HG03354 (cell line): Measurements from ENCODE around the gene TNFAIP3.

Experiments
- ATAC-seq: cut with Tn5 transposase; IDR thresholded peaks from one replicate; pipeline ENCODE4 v1.9.1; 2021; ENCODE audit warnings: mild to moderate bottlenecking; ENCODE audit not compliant: unreplicated experiment, poor library complexity, severe bottlenecking

The TNFAIP3 gene

GRCh38 chr6:137861550-137862337 lies 5.3 kb upstream of the TNFAIP3 start:
- ATAC-seq: no peak

- ATAC-seq: no peak
Measured at GRCh38 chr6:137862419-137863090, 4.5 kb upstream of the TNFAIP3 start.

GRCh38 chr6:137863091-137863797 lies 3.8 kb upstream of the TNFAIP3 start:
- no peak for ATAC-seq

GRCh38 chr6:137864812-137865508 lies 2.1 kb upstream of the TNFAIP3 start:
- ATAC-seq: no peak

GRCh38 chr6:137866200-137866913 lies 702 bp upstream of the TNFAIP3 start:
- peak; percentile 36 for ATAC-seq

GRCh38 chr6:137867685-137868509 lies 838 bp downstream of the TNFAIP3 start:
- peak; percentile 20 for ATAC-seq

GRCh38 chr6:137868721-137869548 lies 1.9 kb downstream of the TNFAIP3 start:
- no peak for ATAC-seq

- no peak for ATAC-seq
Measured at GRCh38 chr6:137869549-137870307, 2.7 kb downstream of the TNFAIP3 start.

- ATAC-seq: no peak
Measured at GRCh38 chr6:137870308-137870644, 3.2 kb downstream of the TNFAIP3 start.

GRCh38 chr6:137870744-137871247 lies 3.7 kb downstream of the TNFAIP3 start:
- peak; percentile 21 for ATAC-seq

GRCh38 chr6:137871291-137871690 lies 4.2 kb downstream of the TNFAIP3 start:
- no peak for ATAC-seq

- no peak for ATAC-seq
Measured at GRCh38 chr6:137871831-137872454, 4.9 kb downstream of the TNFAIP3 start.

GRCh38 chr6:137872581-137873115 lies 5.6 kb downstream of the TNFAIP3 start:
- ATAC-seq: no peak

GRCh38 chr6:137873273-137873762 lies 6.3 kb downstream of the TNFAIP3 start:
- peak; percentile 46 for ATAC-seq

- no peak for ATAC-seq
Measured at GRCh38 chr6:137874204-137875057, 7.4 kb downstream of the TNFAIP3 start.
